SIG-M5 treated with dmso at 0.1 percent for 504 hours (cell line): ENCODE measurements around the gene DMPK.

ENCODE experiments used
- DNase-seq: peaks from one replicate; lab custom pipeline; 2025; ENCODE audit not compliant: unreplicated experiment; lab: John Stamatoyannopoulos, UW

DMPK gene

GRCh38 chr19:45789035-45789786, 6.9 kb upstream of the DMPK start:
- no peak for DNase-seq

- DNase-seq: no peak
Observed at GRCh38 chr19:45786533-45786894, 4.2 kb upstream of the DMPK start.

- DNase-seq: no peak
Observed at GRCh38 chr19:45785781-45786532, 3.7 kb upstream of the DMPK start.

- DNase-seq: no peak
Observed at GRCh38 chr19:45785097-45785496, 2.8 kb upstream of the DMPK start.

GRCh38 chr19:45784096-45784495, 1.8 kb upstream of the DMPK start:
- no peak for DNase-seq

GRCh38 chr19:45782820-45783785, 813 bp upstream of the DMPK start:
- no peak for DNase-seq

GRCh38 chr19:45781214-45782161, 802 bp downstream of the DMPK start:
- DNase-seq: no peak

- no peak for DNase-seq
Observed at GRCh38 chr19:45780448-45781213, 1.7 kb downstream of the DMPK start.

GRCh38 chr19:45780146-45780447, 2.2 kb downstream of the DMPK start:
- DNase-seq: no peak

- peak; percentile 67 for DNase-seq
Observed at GRCh38 chr19:45779231-45780145, 2.8 kb downstream of the DMPK start.

- DNase-seq: no peak
Observed at GRCh38 chr19:45778010-45778661, 4.2 kb downstream of the DMPK start.

GRCh38 chr19:45777395-45777961, 4.8 kb downstream of the DMPK start:
- DNase-seq: no peak

- DNase-seq: no peak
Observed at GRCh38 chr19:45774765-45775164, 7.5 kb downstream of the DMPK start.

GRCh38 chr19:45773384-45773783, 8.9 kb downstream of the DMPK start:
- DNase-seq: no peak

GRCh38 chr19:45772912-45773311, 9.4 kb downstream of the DMPK start:
- no peak for DNase-seq

- DNase-seq: peak; percentile 31
Observed at GRCh38 chr19:45772130-45772840, 10.0 kb downstream of the DMPK start.

GRCh38 chr19:45771311-45771933, 10.9 kb downstream of the DMPK start:
- no peak for DNase-seq
